Large intestine (tissue), 3 donors: ENCODE data around the gene SFXN5. TPM values are rescaled to one million over a fixed set of nuclear protein-coding genes. Genes with fewer than 3 reads are reported as not detected.
A peak's percentile ranks its signal among the peaks of the same experiment; 100 is the strongest.
"Not testable (repeated sequence)": the region's sequence is repeated elsewhere in the genome, so short reads cannot be mapped to it uniquely, and the experiment has no call there.

Experiments
- DNase-seq, 2 donors: peaks; one replicate each; pipeline versions ENCODE4 v3.0.0 to v3.0.0-alpha.2; 2013
- H3K27ac ChIP-seq: one replicate; pipeline ENCODE4 v1.5.1; 2013; ENCODE audit warnings: low read length
- H3K27me3 ChIP-seq: 2 replicates; pipeline ENCODE4 v1.6.1; 2013; ENCODE audit warnings: low read length; ENCODE audit not compliant: control insufficient read depth, insufficient read depth
- H3K36me3 ChIP-seq: 2 replicates; pipeline ENCODE4 v1.6.1; 2013; ENCODE audit warnings: low read length; ENCODE audit not compliant: control insufficient read depth, insufficient read depth
- H3K4me1 ChIP-seq: one replicate; pipeline ENCODE4 v1.6.1; 2013; ENCODE audit warnings: low read length; ENCODE audit not compliant: control insufficient read depth, insufficient read depth
- H3K4me3 ChIP-seq: one replicate; pipeline ENCODE4 v1.5.1; 2013; ENCODE audit warnings: low read length
- H3K9me3 ChIP-seq: one replicate; pipeline ENCODE4 v1.6.1; 2013; ENCODE audit warnings: mild to moderate bottlenecking, low read depth, low read length, moderate library complexity; ENCODE audit not compliant: control insufficient read depth
- WGBS: methylation state at CpG from one replicate; pipeline ENCODE4 v1.1.5; 2013; ENCODE audit warnings: low lambda C conversion rate; ENCODE audit not compliant: insufficient coverage; 5-methylcytosine and 5-hydroxymethylcytosine counted together
- polyA plus RNA-seq: library from polyadenylated mRNA; unstranded; fragments of 120-200 nt; gene quantifications from one replicate; pipeline ENCODE4 v1.2.1, GENCODE V29; 2013

The SFXN5 gene
- polyA plus RNA-seq, 1 donor: 20.0 TPM

- Histone ChIP-seq H3K27me3 (peaks cover 89% of the 10 kb centered on the region), H3K9me3 (peaks cover 6% of the 10 kb centered on the region), H3K4me3 (no peak overlapping the region), H3K4me1 (peaks cover 19% of the 10 kb centered on the region), H3K27ac (no peak overlapping the region), H3K36me3 (no peaks in the 10 kb centered on the region)
- 20% methylated on average over 1 of the region's 7 CpGs for WGBS
- DNase-seq: no peak
These were observed 157.9 kb downstream of the SFXN5 start for GRCh38 chr2:72913486-72914205.

GRCh38 chr2:72911256-72911655 is 160.3 kb downstream of the SFXN5 start:
- Histone ChIP-seq H3K9me3 (peaks cover 2% of the 10 kb centered on the region), H3K27me3 (peaks cover 85% of the 10 kb centered on the region), H3K36me3 (no peaks in the 10 kb centered on the region), H3K4me1 (peaks cover 7% of the 10 kb centered on the region), H3K27ac (no peak overlapping the region), H3K4me3 (no peak overlapping the region)
- DNase-seq: no peak
- no CpG with 5 or more reads among the region's 1 CpG for WGBS

DNA sequence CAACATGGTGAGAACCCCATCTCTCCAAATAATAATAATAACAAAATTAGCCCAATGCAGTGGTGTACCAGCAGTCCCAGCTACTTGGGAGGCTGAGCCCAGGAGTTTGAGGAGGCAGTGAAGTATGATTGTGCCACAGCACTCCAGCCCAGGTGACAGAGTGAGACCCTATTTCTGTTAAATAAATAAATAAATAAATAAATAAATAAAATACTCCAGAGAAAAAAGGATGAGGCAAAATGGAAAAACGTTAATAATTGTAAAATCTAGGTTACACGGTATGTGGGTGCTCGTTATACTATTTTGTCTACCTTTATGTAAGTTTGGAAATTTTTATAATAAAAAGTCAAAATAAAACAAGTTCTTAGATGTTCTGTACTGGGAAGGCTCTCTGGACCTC is 162.8 kb downstream of the SFXN5 start:
- WGBS: 90% methylated on average over 3 of the region's 3 CpGs
- no peaks in the 10 kb centered on the region for H3K9me3 ChIP-seq
- no peak for DNase-seq
- H3K4me1 ChIP-seq: no peaks in the 10 kb centered on the region
- H3K4me3 ChIP-seq: no peak overlapping the region
- H3K27me3 ChIP-seq: peaks cover 73% of the 10 kb centered on the region
- no peak overlapping the region for H3K27ac ChIP-seq
- H3K36me3 ChIP-seq: no peaks in the 10 kb centered on the region

- not testable (repeated sequence) for H3K36me3 ChIP-seq, H3K4me3 ChIP-seq, DNase-seq, H3K27ac ChIP-seq, H3K9me3 ChIP-seq, H3K4me1 ChIP-seq
- H3K27me3 ChIP-seq: peaks cover 74% of the 10 kb centered on the region
- no CpG with 5 or more reads among the region's 13 CpGs for WGBS
These were observed 164.1 kb downstream of the SFXN5 start for GRCh38 chr2:72907369-72907768.

- Histone ChIP-seq H3K27ac (no peak overlapping the region), H3K4me3 (no peak overlapping the region), H3K4me1 (peaks cover under 1% of the 10 kb centered on the region), H3K36me3 (no peaks in the 10 kb centered on the region), H3K27me3 (peaks cover 59% of the 10 kb centered on the region), H3K9me3 (no peaks in the 10 kb centered on the region)
- no CpG with 5 or more reads among the region's 3 CpGs for WGBS
- no peak for DNase-seq
These were observed 170.1 kb downstream of the SFXN5 start for GRCh38 chr2:72901426-72901825.

GRCh38 chr2:72900191-72900825 is 171.2 kb downstream of the SFXN5 start:
- Histone ChIP-seq H3K4me3 (no peak overlapping the region), H3K27me3 (peaks cover 51% of the 10 kb centered on the region), H3K36me3 (no peaks in the 10 kb centered on the region), H3K4me1 (peaks cover 6% of the 10 kb centered on the region), H3K9me3 (no peaks in the 10 kb centered on the region), H3K27ac (no peak overlapping the region)
- no CpG with 5 or more reads among the region's 5 CpGs for WGBS
- no peak for DNase-seq

- WGBS: no CpG with 5 or more reads among the region's 2 CpGs
- H3K4me3 ChIP-seq: no peak overlapping the region
- H3K27ac ChIP-seq: no peak overlapping the region
- peaks cover 60% of the 10 kb centered on the region for H3K27me3 ChIP-seq
- DNase-seq: no peak
- H3K36me3 ChIP-seq: no peaks in the 10 kb centered on the region
- H3K4me1 ChIP-seq: peaks cover 6% of the 10 kb centered on the region
- H3K9me3 ChIP-seq: no peaks in the 10 kb centered on the region
These were observed 173.0 kb downstream of the SFXN5 start for GRCh38 chr2:72898585-72898906.

- 54% methylated on average over 7 of the region's 18 CpGs for WGBS
- H3K27me3 ChIP-seq: peaks cover 56% of the 10 kb centered on the region
- H3K4me1 ChIP-seq: peaks cover 6% of the 10 kb centered on the region
These were observed 173.5 kb downstream of the SFXN5 start for GRCh38 chr2:72897785-72898584.

GRCh38 chr2:72896446-72896845 is 175.1 kb downstream of the SFXN5 start:
- no peak for DNase-seq
- WGBS: 0% methylated on average over 1 of the region's 4 CpGs
- Histone ChIP-seq H3K27me3 (peaks cover 46% of the 10 kb centered on the region), H3K9me3 (no peaks in the 10 kb centered on the region), H3K4me3 (no peak overlapping the region), H3K27ac (no peak overlapping the region), H3K36me3 (peaks cover 8% of the 10 kb centered on the region), H3K4me1 (peaks cover 6% of the 10 kb centered on the region)

More at GRCh38 chr2:72897785-72898584, 173.5 kb downstream of the SFXN5 start:
- Histone ChIP-seq H3K27ac (no peak overlapping the region), H3K9me3 (no peaks in the 10 kb centered on the region), H3K36me3 (no peaks in the 10 kb centered on the region), H3K4me3 (no peak overlapping the region)
- no peak for DNase-seq

GRCh38 chr2:72895759-72896281 is 175.7 kb downstream of the SFXN5 start:
- Histone ChIP-seq H3K27ac (no peak overlapping the region), H3K9me3 (no peaks in the 10 kb centered on the region), H3K4me3 (no peak overlapping the region), H3K36me3 (peaks cover 11% of the 10 kb centered on the region), H3K4me1 (peaks cover 6% of the 10 kb centered on the region), H3K27me3 (peaks cover 40% of the 10 kb centered on the region)
- peak; percentile 42 to 73 for DNase-seq
- no CpG with 5 or more reads among the region's 16 CpGs for WGBS
